HG02938 (cell line): ENCODE results near the gene BMP3.
A peak's percentile ranks its signal among the peaks of the same experiment; 100 is the strongest.
"Not testable (repeated sequence)": the region's sequence is repeated elsewhere in the genome, so short reads cannot be mapped to it uniquely, and the experiment has no call there.

Source experiments
- ATAC-seq: cut with Tn5 transposase; IDR thresholded peaks from one replicate; pipeline ENCODE4 v1.9.1; 2021; ENCODE audit warnings: mild to moderate bottlenecking, moderate library complexity; ENCODE audit not compliant: unreplicated experiment

BMP3 gene, protein sequence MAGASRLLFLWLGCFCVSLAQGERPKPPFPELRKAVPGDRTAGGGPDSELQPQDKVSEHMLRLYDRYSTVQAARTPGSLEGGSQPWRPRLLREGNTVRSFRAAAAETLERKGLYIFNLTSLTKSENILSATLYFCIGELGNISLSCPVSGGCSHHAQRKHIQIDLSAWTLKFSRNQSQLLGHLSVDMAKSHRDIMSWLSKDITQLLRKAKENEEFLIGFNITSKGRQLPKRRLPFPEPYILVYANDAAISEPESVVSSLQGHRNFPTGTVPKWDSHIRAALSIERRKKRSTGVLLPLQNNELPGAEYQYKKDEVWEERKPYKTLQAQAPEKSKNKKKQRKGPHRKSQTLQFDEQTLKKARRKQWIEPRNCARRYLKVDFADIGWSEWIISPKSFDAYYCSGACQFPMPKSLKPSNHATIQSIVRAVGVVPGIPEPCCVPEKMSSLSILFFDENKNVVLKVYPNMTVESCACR

DNA sequence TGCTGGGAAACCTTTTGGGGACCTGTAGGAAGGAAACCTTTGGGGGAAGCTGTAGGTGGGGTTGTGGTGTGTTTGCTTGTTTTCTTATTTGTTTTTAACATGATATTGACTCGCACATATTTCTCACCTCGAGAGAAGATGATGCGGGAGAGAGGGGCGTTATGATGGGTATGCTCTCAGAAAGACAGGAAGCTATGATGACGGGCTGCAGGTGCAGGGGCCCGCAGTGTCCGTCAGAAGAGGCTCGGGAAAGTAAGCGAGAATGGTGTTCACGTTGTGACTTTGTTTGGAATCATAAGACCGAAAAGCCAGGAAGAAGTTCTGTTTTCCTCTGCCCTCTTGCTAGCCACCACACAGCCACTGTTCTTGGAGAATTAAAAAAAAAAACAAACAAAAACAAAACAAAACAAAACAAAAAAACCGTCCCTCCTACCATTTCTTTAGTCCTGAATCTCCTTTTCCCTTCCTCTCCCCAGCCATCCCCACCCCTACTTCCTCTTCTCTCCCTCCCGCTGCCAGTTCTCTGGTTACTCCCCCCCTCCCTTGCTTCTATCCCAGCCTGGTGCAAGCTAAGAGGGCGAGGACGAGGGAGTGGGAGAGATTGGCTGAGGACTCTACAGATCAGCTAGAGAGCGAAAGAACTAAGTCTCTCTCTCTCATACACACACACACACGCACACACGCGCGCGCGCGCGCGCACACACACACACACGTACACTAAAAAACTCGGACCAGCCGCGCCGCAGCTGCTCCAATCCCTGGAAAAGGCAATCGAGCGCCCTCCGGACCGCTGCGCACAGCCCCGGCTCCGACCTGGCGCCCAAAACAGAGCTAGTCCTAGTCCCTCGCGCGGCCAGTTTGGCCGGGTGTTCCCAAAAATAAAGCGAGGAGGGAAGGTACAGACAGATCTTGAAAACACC, at the start of gene BMP3:
BMP3 (plus strand) TSS at position 648 of the 920 bp plus-strand sequence. CDS start 577 bp downstream, outside the sequence.
- no peak for ATAC-seq

DNA sequence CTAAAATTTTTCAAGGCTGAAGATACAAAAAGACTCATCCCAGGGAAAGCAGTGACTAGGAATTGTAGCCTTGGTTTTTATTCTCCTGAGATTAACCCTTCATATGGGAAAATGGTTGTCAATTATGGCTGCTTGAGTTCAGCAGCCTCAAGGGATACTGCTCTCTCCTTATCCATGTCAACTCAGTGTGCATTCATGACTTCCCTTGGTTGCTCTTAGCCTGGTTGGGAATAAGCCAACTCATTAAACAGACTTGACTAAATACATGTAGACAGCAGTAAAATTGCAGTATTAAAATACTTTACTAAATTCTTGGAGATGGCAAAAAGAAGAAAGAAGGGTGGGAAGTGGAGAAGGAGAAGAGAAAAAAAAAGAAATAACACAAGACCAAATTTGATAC, 44.5 kb upstream of the BMP3 start:
- no peak for ATAC-seq

DNA sequence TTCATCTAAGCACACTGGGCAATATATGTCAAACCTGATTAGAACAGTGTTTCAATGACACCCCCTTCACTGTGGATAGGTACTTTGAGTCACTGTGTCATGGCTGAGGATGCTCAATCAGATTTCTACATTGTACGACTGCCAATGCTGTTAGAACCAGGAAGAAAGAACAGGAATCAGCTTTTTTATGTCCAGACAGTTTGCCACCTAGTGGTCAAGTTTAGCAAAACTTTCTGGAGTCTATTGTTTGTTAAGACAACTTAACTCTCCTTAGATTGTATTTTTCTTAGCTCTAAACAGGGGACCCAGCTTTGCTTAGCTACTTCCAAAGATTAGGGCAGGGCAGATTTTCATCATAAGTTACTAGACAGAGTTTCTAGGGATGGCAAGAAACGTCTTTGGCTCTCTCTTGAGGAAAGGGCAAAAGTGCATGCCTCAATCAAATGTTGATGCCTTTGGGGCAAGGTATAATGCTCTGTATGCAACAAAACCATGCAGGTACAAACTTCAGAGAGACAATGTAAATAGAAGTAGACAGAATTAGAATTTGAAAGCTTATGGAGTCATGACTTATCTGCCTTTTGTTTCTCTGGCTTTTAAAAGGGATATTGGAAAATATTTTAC, 40.5 kb upstream of the BMP3 start:
- ATAC-seq = peak; percentile 65

DNA sequence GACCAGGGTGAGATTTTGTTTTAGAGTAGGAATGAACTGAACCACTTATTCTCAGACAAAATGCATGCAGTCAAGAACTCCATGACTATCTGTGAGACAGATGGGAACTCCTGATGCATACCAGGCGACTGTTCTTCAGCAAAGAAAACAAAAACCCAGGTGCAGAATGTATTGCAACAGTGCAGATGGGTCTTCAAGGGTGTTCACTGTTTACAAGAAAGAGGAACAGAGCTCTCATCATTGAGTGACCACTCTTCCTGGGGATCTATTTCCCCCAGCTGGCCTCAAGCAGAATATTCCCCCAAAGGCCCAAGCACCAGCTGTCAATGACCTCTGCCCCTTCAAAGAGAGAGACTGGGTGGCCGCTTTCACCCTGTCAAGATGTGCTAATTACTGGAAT, 39.7 kb upstream of the BMP3 start:
- ATAC-seq = no peak

DNA sequence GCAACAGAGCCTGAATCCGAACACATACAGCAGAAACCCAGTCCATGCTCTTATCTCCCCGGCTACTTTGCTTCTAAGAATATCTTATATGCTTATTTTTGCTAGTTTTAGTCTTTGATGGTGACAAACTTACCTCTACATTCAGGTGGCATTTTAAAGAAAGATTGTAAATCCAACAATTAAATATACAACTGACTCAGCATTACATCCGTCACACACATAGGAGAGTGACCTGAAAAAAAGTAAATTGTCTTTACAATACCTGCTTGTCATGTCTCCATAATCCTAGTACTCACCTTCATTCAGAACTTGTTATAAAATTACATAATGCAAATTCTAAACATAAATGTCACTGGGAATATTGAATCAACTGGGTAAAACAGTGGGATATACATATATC, 30.6 kb upstream of the BMP3 start:
- no peak for ATAC-seq

DNA sequence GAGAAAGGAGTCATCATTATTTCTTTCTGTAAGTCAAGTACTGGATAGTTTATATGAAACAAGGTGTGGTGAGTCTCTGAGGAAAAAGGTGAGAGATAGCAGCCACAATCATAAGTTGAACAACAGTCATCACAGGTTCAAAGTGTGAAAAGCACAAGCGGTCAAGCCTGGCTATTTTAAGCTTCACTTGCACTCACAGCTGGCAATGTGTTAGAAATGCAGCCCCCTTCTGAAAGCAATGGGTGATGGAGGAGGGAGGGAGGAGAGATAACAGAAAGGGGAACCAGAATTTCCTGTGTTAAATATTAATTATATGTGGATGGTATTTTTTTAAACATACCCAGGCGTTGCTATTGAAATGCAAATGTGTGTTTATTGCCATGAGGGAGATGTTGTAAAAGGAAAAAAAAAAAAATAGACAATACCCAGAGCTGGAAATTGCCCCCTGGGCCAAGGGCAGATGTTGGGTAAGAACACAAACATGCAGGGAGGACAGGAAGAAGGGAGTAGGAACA, 26.9 kb upstream of the BMP3 start:
- ATAC-seq = peak; percentile 99

DNA sequence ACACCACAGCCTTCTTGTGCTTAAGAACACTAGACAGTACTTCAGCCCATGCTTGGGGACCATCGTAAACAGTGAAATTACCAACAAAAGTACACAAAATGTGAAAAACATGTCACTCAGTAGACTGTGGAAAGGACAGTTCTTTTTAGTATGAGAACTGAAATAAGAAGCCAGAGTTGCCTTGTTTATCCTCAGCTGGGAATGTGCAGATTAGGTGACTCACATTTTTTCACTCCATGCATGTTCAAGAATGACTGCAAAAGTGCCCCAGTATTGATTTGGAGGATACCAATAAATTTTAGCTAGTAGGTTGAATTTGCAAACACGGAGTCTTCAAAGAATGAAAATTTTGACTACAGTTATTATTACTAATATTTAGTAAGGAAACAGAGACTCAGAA, 23.1 kb upstream of the BMP3 start:
- no peak for ATAC-seq

DNA sequence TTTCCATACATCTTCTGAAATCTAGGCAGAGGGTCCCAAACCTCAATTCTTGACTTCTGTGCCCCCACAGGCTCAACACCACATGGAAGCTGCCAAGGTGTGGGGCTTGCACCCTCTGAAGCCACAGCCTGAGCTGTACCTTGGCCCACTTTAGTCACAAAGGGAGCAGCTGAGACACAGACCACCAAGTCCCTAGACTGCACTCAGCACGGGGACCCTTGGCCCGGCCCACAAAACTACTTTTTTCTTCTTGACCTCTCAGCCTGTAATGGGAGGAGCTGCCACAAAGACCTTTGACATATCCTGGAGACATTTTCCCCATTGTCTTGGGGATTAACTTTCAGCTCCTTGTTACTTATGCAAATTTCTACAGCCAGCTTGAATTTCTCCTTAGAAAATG, 13.9 kb upstream of the BMP3 start:
- ATAC-seq = not testable (repeated sequence)

DNA sequence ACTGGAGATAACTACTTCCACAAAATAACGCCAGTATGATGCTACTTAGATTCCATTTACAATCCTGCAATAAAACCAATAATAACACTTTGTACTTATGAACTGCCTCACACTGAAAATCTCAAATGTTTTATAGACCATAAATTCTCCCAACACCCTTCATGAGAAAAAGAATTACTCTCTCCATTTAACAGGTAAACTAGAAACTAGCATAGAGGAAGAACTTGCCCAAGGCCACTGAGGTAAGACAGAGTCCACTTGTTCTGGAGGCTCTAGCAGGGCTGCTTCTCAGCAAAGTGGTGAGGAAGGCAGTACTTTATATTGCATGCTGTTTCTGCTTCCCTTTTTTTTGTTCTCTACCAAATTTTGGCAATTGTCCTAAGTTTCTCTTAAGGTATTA, 11.5 kb upstream of the BMP3 start:
- no peak for ATAC-seq

DNA sequence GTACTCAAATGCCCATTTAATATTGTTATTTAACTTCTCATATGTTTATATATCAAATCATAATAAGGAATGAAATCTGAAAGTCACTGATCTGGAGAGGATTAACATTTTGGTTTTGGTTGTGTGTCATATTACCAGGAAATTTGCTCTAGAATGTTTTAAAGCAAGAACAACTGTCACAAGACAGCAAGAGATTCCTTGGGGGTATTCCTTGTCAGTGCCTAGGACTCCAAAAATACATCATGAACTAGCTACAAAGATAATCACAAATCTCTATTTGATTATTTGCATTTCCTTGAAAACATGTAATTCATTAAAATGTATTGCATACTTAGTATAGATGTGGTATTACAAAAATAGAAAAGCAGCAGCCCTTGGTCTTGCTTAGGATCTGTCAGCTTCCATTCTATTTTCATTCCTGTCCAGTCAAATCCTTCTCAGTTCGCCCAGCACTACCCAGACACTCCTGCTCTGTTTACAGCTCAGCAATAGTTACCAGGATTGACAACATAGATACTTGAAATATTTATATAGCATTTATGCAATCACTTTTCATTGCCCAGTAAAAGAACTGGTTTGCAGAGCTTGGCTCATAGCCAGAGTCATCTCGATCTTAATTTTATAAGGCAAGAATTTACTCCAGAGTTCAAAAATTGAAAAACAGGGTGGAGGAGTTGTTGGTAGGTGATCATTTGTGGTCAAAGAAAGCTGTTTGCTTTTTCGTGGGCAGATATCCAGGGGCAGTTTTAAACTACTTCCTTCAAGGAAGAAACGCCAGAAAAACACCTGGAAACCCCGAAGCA, 9.2 kb upstream of the BMP3 start:
- ATAC-seq = no peak

DNA sequence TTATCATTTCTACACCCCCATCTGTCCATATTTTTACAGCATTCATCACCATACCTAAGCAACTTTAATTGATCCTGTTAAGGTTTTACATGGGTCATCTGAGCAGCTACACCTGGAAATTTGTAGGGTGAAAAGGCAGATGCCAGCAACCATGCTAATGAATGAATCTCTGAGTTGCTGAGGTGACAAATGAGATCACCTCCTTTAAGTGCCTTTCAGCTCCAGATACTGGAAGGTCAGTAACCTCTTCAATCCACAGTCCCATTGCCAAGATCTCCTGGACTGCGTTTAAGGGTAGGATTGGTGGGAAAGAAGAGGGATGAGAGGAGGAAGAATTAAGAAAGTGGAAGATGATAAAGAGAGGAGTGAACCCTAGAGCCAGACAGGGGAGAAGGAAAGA, 8.5 kb upstream of the BMP3 start:
- no peak for ATAC-seq

DNA sequence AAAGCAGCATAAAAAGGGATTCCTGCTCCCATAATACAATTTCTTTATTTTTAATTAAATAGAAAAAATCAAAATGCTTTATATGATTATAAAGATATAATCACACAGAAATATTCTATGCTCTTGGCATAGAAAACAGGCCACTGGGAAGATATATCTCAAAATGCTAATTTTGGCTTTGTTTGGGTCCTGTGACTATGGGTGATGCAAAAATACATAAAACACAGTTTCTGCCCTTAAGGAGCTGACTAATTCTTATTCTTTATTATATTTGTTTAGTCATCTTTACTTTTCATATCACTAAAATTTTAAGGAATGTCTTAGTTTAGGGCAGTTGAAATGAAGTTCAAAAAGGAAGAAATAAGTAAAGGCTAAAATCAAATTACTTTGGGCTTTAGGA, 7.0 kb upstream of the BMP3 start:
- ATAC-seq = no peak

DNA sequence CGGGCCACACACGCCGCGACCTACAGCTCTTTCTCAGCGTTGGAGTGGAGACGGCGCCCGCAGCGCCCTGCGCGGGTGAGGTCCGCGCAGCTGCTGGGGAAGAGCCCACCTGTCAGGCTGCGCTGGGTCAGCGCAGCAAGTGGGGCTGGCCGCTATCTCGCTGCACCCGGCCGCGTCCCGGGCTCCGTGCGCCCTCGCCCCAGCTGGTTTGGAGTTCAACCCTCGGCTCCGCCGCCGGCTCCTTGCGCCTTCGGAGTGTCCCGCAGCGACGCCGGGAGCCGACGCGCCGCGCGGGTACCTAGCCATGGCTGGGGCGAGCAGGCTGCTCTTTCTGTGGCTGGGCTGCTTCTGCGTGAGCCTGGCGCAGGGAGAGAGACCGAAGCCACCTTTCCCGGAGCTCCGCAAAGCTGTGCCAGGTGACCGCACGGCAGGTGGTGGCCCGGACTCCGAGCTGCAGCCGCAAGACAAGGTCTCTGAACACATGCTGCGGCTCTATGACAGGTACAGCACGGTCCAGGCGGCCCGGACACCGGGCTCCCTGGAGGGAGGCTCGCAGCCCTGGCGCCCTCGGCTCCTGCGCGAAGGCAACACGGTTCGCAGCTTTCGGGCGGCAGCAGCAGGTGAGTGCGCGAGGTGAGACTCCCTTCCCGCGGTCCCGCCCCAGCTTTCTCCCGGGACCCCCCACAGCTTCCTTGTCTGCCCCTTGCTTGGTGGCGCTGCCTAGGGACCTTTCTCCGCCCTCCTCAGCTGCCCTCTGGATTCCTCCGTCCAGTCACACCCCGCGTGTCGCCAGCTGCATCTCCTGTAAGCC, 678 bp downstream of the BMP3 start:
- ATAC-seq = no peak

DNA sequence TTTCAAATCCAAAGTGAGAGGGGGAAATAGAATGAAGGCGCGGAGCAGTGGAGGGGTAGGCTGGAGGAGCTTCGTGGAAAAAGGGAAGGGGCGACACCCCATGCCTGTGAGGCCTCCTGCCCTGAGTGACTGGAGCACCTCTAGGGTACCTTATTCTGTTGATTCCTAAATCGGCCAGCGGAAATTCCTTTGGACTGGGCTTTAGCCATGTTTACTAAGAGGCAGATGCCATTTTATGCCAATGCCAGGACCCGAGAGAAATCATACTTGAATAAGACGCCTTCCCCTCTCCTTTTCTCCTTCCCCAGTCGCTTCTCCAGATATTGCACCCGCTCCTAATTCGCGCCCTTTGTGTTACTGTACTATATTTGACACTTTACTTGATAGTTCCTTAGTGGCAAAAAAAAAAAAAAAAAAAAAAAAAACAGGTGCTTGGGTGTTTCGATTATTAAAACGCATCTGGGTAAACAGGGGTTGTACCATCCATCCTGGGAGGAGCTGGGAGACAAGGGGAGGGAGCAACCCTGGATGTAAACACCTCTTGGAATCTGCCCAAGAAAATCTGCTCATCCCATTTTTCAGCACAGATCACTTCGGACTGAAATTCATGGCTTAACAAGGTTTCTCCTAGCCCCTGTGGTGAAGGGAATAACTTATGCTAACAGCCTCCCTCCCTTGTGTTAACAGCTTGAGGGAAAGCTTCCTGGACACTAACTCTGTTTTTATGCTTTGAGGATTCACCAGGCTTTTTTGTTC, 1.5 kb downstream of the BMP3 start:
- no peak for ATAC-seq

DNA sequence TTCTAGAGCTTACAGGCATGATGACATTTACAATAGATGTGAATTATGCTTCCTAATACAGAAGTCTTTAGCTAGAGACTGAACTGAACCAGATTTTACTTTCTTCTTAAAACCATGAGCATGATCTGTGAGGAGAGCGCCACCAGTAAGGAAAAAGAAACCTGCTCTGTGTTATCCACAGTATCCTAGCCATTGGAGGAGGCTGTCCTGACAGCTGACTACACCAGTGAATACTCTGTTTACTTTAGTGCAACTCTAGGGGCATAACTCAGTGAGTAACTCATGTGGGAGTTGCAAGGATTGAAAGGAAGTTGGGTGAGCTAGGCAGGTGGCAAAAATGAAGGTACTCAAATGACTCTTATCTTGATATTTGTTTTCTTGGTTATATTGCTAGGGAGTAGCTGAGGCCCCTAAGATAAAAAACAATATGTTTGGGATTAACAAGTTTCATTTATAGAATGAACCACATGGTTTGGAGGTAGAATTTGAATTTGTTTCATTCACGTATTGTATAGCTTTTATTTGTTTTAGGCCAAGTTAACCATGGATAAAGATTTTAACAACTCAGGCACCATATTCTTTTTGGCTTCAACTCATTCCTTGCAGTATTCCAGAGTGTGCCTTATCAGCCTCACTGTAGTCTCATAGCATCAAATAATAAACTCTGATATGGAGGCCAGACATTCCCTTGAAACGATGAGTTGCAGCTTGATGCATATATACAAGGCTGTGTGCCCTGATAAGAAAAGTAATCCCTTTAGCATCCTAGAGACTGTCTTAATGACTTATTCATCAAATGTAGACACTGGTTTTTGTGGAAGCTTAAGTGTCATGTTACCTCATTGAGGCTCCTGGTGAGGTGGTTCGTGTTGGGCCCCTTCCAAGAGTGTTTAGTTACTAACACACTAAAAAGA, 2.5 kb downstream of the BMP3 start:
- ATAC-seq = no peak

DNA sequence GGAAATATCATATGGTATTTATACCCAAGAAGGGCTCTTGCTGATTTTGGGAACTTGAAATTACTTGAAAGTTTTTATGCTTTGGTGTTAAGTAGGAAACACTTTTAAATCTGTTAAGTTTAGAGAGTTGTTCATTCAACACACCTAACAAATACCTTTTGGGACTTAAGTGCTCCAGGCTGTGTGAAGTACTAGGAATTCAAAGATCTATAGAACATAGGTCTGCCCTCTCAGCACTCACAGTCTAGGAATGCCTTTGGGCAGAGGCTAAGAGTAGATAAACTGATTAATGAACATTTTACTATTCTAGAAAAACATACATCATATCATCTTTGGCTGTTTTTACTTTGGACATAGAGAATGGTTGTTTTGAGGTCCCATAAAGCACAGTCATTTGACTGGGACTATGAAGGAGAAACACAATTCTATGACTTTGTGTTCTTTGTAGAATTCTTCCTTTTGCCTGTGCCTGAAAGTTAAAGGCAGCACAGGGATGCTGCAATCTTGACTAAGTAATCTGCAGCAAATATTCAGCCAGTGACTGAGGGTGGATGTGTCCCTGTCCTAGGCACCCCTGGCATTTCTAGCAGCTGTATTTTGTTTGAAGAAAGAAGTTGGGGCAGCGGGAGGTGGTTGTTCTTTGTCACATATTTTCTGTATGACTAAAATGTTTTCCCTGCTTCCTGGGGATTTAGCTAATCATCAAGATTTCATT, 8.3 kb downstream of the BMP3 start:
- no peak for ATAC-seq

DNA sequence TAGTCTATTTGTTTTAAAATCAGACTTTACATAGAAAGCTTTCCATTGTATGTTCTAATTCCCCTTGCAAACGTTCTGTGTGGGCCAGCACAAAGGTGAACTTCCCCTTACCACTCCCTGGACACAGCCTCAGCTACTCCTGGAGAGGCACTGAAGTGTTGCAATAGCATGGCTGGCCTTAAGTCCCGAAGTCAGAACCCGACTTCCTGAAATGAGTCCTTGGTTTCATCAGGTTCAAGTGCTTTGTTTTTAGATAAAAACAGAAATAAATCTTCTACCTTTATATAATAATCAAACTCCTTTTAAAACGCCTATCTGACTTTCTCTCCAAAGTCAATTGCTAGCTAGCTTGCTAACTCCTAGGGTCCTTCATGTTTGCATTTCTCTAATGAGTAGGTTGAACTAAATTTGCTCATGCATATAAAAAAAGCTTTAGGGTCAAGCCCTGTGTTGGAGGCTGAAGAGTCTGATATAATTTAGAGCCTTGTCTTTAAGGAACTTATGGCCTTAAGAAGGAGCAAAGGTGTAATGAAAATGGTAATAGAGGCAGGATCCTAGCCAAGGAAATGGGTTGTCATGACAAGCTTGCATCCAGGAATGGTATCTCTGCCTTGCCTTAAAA, 9.0 kb downstream of the BMP3 start:
- no peak for ATAC-seq
